Endothelial cell of umbilical vein (primary cell): Measurements from ENCODE around the gene C11orf87. TPM values are rescaled to one million over a fixed set of nuclear protein-coding genes. Genes with fewer than 3 reads are reported as not detected.

Source experiments
- BruUV-seq: library from RNA; stranded (reverse); fragments of 400-500 nt; replicated peaks from 2 replicates; lab custom pipeline; 2021; lab: Mats Ljungman, UMichigan
- CTCF ChIA-PET: fragments of 300-600, 350-600 bp; sonication (Branson Sonifier 250); formaldehyde crosslinking; loops from one replicate; lab custom pipeline; 2021; ENCODE audit warnings: antibody characterized with exemption, inconsistent platforms; lab: Charles Lee
- POLR2A ChIA-PET: fragments of 300-600, 350-600 bp; sonication (Branson Sonifier 250); formaldehyde crosslinking; loops from one replicate; lab custom pipeline; 2021; ENCODE audit warnings: antibody characterized with exemption, inconsistent platforms; lab: Charles Lee
- DNase-seq: peaks from one replicate; pipeline ENCODE4 v3.0.0-alpha.2; 2011; ENCODE audit warnings: low read depth, low spot score
- FAIRE-seq: peaks from 2 replicates; lab custom pipeline; 2011; peaks lifted over from hg19 to GRCh38; lab: Jason Lieb, UNC
- H2AFZ ChIP-seq: 2 replicates; pipeline ENCODE4 v1.6.0; 2012; ENCODE audit warnings: low read depth, low read length, control low read depth, inconsistent platforms
- H3K27ac ChIP-seq: 2 replicates; pipeline ENCODE4 v1.5.1; 2011; ENCODE audit warnings: low read depth, mild to moderate bottlenecking, control low read depth, low read length, moderate library complexity; ENCODE audit not compliant: insufficient read depth
- H3K27me3 ChIP-seq, 2 experiments: 2 replicates each; pipeline versions ENCODE4 v1.6.0 to v1.6.1; 2011; ENCODE audit warnings: low read length in 2 of 2, mixed read lengths in 1 of 2; ENCODE audit not compliant: control insufficient read depth in 2 of 2, insufficient read depth in 2 of 2
- H3K36me3 ChIP-seq, 2 experiments: 2 replicates in 1 of 2; 3 replicates in 1 of 2; pipeline ENCODE4 v1.5.1; 2011; ENCODE audit warnings: low read length in 2 of 2, mild to moderate bottlenecking in 1 of 2, moderate library complexity in 1 of 2; ENCODE audit not compliant: control insufficient read depth in 2 of 2, insufficient read depth in 2 of 2; ENCODE audit errors: extremely low read depth in 1 of 2
- H3K4me1 ChIP-seq: 3 replicates; pipeline ENCODE4 v1.5.1; 2011; ENCODE audit warnings: mild to moderate bottlenecking, low read length; ENCODE audit not compliant: control insufficient read depth, insufficient read depth; ENCODE audit errors: extremely low read depth
- H3K4me2 ChIP-seq: 2 replicates; pipeline ENCODE4 v1.6.1; 2011; ENCODE audit warnings: low read length, control low read depth, mixed read lengths; ENCODE audit not compliant: insufficient read depth
- H3K4me3 ChIP-seq, 3 experiments: fragments of 200-600 bp in 1 of 3; sonication (generic), shearing (Covaris generic) in 1 of 3; replicated peaks in 1 of 3; 2 replicates each; pipeline ENCODE4 v1.5.1; 2011 to 2016; ENCODE audit warnings: control low read depth in 3 of 3, low read length in 3 of 3, mild to moderate bottlenecking in 2 of 3, inconsistent platforms in 1 of 3, low read depth in 1 of 3, moderate library complexity in 1 of 3; ENCODE audit not compliant: insufficient read depth in 1 of 3
- H3K79me2 ChIP-seq: 2 replicates; pipeline ENCODE4 v1.6.0; 2012; ENCODE audit warnings: low read length, inconsistent platforms; ENCODE audit not compliant: control insufficient read depth, insufficient read depth
- H3K9ac ChIP-seq: replicated peaks from 2 replicates; pipeline ENCODE3; 2011; ENCODE audit warnings: low read length, control low read depth; ENCODE audit not compliant: insufficient read depth; ENCODE audit errors: extremely low read depth
- H3K9me1 ChIP-seq: replicated peaks from 3 replicates; pipeline ENCODE4 v1.6.0; 2011; ENCODE audit warnings: mild to moderate bottlenecking, low read length; ENCODE audit not compliant: control insufficient read depth, insufficient read depth; ENCODE audit errors: extremely low read depth
- H3K9me3 ChIP-seq: replicated peaks from 2 replicates; pipeline ENCODE4 v1.5.1; 2012; ENCODE audit warnings: low read length, inconsistent platforms; ENCODE audit not compliant: control insufficient read depth, insufficient read depth
- H4K20me1 ChIP-seq: replicated peaks from 2 replicates; pipeline ENCODE3; 2011; ENCODE audit warnings: mild to moderate bottlenecking, low read length; ENCODE audit not compliant: control insufficient read depth, insufficient read depth; ENCODE audit errors: extremely low read depth
- EZH2 ChIP-seq: IDR thresholded peaks from 2 replicates; pipeline ENCODE4 v1.6.1; 2012; ENCODE audit warnings: borderline replicate concordance, low read depth, mild to moderate bottlenecking, moderate library complexity, low read length, inconsistent platforms; ENCODE audit not compliant: severe bottlenecking
- FOS ChIP-seq: IDR thresholded peaks from 2 replicates; pipeline ENCODE4 v1.6.1; 2011; ENCODE audit warnings: mild to moderate bottlenecking, low read length, moderate library complexity, borderline replicate concordance; ENCODE audit not compliant: insufficient read depth
- GATA2 ChIP-seq: IDR thresholded peaks from 2 replicates; pipeline ENCODE4 v1.7.0; 2011; ENCODE audit warnings: low read depth, mild to moderate bottlenecking, moderate library complexity, mixed read lengths, low read length; ENCODE audit not compliant: insufficient read length, insufficient read depth
- JUN ChIP-seq: IDR thresholded peaks from 2 replicates; pipeline ENCODE4 v1.6.1; 2011; ENCODE audit warnings: borderline replicate concordance, low read depth; ENCODE audit not compliant: insufficient read length, insufficient read depth
- POLR2A ChIP-seq: IDR thresholded peaks from 2 replicates; pipeline ENCODE4 v1.6.1; 2012; ENCODE audit warnings: low read depth, mild to moderate bottlenecking, control low read depth, low read length
- POLR2AphosphoS5 ChIP-seq: IDR thresholded peaks from 2 replicates; pipeline ENCODE4 v1.6.1; 2012; ENCODE audit warnings: low read depth, mild to moderate bottlenecking, control low read depth, low read length, moderate library complexity; ENCODE audit not compliant: insufficient read depth
- dilution Hi-C: fragments of 300-500 bp; cut with MboI; formaldehyde crosslinking; loops from one replicate; pipeline ENCODE4 v1.15.0; 2019; ENCODE audit warnings: low sequenced_read_pairs; ENCODE audit not compliant: extremely low pct_ligation_motif_present
- intact Hi-C: fragments of 100-400 bp; cut with micrococcal nuclease; formaldehyde crosslinking; loops from one replicate; pipeline ENCODE4 v1.10.0; 2022
- polyA plus RNA-seq, 4 experiments: library from polyadenylated mRNA; depleted of rRNA in 3 of 4; stranded (reverse) in 3 of 4; unstranded in 1 of 4; fragments of >200 nt; gene quantifications; 2 replicates each; pipeline versions ENCODE4 v1.2.1 to v1.2.3, GENCODE V29; 2011 to 2012; ENCODE audit warnings: missing spikeins in 1 of 4
- total RNA-seq: library from RNA; stranded (reverse); gene quantifications from 2 replicates; pipeline ENCODE4 v1.2.3, GENCODE V29; 2021

C11orf87 gene
- total and polyA plus RNA-seq, 2 donors (not counting 3 experiments of a cell fraction or from before 2014, with no cell fraction given): not detected

GRCh38 chr11:109422870-109423465 lies 978 bp downstream of the C11orf87 start:
- Histone ChIP-seq H3K9ac (no peak overlapping the region), H3K9me1 (no peaks in the 10 kb centered on the region), H3K4me3 (no peak overlapping the region), H3K4me1 (no peaks in the 10 kb centered on the region), H3K9me3 (no peaks in the 10 kb centered on the region), H3K36me3 (no peaks in the 10 kb centered on the region), H3K79me2 (no peaks in the 10 kb centered on the region), H4K20me1 (no peaks in the 10 kb centered on the region), H2AFZ (no peak overlapping the region), H3K27me3 (peaks cover 22 to 29% of the 10 kb centered on the region in 2 experiments), H3K4me2 (no peak overlapping the region), H3K27ac (no peak overlapping the region)
- no TSS peak for BruUV-seq
- intact Hi-C loops: no loop called here
- POLR2A ChIA-PET: no interaction called here
- no peak for TF ChIP-seq JUN
- TF ChIP-seq POLR2A: no peak
- no peak for TF ChIP-seq GATA2
- peak; percentile 70 for TF ChIP-seq EZH2
- FAIRE-seq (no peak), DNase-seq (peak; percentile 1)
- dilution Hi-C loops: no loop called here
- CTCF ChIA-PET: no interaction called here

GRCh38 chr11:109423466-109424190 lies 1.6 kb downstream of the C11orf87 start:
- no peaks in the 10 kb centered on the region for H3K79me2 ChIP-seq
- H4K20me1 ChIP-seq: no peaks in the 10 kb centered on the region
- H3K36me3 ChIP-seq: no peaks in the 10 kb centered on the region
- no peak for FAIRE-seq
- H2AFZ ChIP-seq: no peak overlapping the region
- no peak for DNase-seq
- H3K27ac ChIP-seq: no peak overlapping the region
- H3K9me1 ChIP-seq: no peaks in the 10 kb centered on the region
- BruUV-seq: no TSS peak
- peaks cover 22 to 29% of the 10 kb centered on the region in 2 experiments for H3K27me3 ChIP-seq
- dilution Hi-C loops: no loop called here
- H3K9me3 ChIP-seq: no peaks in the 10 kb centered on the region
- H3K4me2 ChIP-seq: no peak overlapping the region
- ChIA-PET CTCF (no interaction called here), POLR2A (no interaction called here)
- no peaks in the 10 kb centered on the region for H3K4me1 ChIP-seq
- TF ChIP-seq FOS (no peak), EZH2 (peak; percentile 42), POLR2AphosphoS5 (no peak)
- intact Hi-C loops: no loop called here
- no peak overlapping the region for H3K4me3 ChIP-seq
- H3K9ac ChIP-seq: no peak overlapping the region
